Sigmoid colon (tissue), 4 donors: ENCODE measurements around the gene GLP1R.

Source experiments
- CTCF ChIP-seq, 4 experiments: fragments of 450-650 bp in 3 of 4; fragments of 200-600 bp in 1 of 4; IDR thresholded peaks; one replicate each; pipeline ENCODE4 v1.5.1; 2016 to 2019; ENCODE audit warnings: antibody characterized with exemption in 4 of 4, mild to moderate bottlenecking in 3 of 4, moderate library complexity in 2 of 4
- POLR2A ChIP-seq, 2 donors: fragments of 450-650 bp; IDR thresholded peaks; one replicate each; pipeline ENCODE4 v1.6.1; 2016; ENCODE audit warnings: antibody characterized with exemption in 2 of 2, mild to moderate bottlenecking in 2 of 2, moderate library complexity in 2 of 2
- POLR2AphosphoS5 ChIP-seq, 4 donors: sonication (generic); formaldehyde crosslinking; IDR thresholded peaks; one replicate each; pipeline ENCODE4 v1.6.1; 2017; ENCODE audit warnings: antibody characterized with exemption in 4 of 4

DNA sequence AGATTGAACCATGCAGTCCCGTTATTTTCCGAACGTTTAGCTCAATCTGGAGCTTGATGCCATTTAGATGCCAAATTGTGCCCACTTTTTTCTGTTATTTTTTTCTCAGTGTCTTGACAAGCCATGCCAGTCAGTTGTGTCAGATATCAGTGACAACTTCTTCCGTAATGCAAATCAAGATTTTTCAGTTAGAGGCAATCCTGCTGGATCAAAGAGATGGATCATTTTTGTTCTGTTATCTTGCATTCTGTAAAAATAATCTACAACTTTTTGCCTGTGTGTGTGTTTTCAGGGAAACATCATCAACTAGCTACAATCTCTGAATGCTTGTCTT, 31.1 kb upstream of the GLP1R start:
- TF ChIP-seq CTCF (IDR thresholded peaks at IDR 0.05) = no peak
- no peak for TF ChIP-seq POLR2A (IDR thresholded peaks at IDR 0.05)
- TF ChIP-seq POLR2AphosphoS5 (IDR thresholded peaks at IDR 0.05) = no peak
